HG03571 (cell line): ENCODE results near the gene HSD11B1.

Experiments
- ATAC-seq: cut with Tn5 transposase; IDR thresholded peaks from one replicate; pipeline ENCODE4 v1.9.1; 2021; ENCODE audit not compliant: unreplicated experiment

The HSD11B1 gene

DNA sequence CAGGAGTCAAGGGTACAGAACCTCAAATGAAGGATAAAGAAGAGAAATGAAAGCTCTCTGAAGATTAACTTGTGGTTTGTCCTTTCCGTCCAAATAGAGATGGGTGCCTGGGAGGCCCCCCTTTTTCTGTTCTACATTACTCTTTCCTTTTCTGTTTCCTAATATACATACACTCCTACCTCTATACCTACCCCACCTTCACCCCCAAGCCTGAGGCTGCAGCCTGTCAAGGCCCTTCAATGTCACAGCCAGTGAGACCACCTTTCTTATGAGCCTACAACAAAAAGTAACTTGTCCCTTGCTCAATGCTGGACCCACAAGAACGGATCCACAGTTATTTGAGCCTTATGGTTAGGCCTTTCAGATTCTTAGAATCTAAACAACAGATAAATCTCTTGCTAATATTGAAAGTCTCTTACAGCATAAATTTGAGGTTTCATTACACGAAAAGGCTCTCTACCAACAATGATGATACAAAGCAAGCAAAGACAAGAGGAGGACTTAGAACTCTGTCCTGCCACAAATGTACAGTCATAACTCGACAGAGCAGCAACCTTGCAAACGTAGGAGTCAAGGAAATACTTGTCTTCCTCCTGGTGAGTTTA, 47.1 kb downstream of the HSD11B1 start:
- ATAC-seq: peak; percentile 42

DNA sequence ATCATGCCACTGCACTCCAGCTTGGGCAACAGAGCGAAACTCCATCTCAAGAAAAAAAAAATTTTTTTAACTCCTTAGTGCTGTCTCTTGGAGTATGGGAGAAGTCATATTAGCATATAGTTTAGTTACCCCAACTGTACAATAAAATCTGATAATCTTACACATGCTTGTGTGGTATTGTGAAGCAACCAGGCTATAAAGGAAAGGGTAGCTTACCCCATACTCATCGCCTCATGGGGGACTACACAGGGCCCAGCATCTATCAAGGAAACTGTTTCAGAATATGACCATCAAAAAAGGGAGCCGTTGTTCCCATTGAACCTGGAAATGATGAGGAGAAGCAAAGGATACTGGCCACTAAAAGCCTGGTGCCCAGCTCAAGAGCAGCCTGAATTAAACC, 48.2 kb downstream of the HSD11B1 start:
- ATAC-seq: no peak

DNA sequence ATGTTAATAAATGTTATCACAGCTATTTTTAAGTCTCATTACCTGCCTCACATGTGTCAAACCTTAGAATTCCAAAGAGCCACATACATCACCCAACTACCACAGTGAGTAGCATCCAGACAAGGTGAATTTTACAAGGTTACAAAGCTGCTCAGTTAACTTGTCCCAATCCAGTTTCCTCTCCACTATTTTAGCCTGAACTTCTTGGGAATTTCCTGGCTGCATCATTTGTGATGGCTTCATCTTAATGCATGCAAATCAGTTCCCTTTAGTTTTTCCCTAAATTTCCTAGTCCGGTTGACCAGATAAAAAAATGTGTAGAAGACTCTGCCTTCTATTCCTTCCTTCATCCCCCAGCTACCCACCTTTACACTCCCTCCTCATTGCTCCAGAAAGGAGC, 50.6 kb downstream of the HSD11B1 start:
- ATAC-seq: no peak

DNA sequence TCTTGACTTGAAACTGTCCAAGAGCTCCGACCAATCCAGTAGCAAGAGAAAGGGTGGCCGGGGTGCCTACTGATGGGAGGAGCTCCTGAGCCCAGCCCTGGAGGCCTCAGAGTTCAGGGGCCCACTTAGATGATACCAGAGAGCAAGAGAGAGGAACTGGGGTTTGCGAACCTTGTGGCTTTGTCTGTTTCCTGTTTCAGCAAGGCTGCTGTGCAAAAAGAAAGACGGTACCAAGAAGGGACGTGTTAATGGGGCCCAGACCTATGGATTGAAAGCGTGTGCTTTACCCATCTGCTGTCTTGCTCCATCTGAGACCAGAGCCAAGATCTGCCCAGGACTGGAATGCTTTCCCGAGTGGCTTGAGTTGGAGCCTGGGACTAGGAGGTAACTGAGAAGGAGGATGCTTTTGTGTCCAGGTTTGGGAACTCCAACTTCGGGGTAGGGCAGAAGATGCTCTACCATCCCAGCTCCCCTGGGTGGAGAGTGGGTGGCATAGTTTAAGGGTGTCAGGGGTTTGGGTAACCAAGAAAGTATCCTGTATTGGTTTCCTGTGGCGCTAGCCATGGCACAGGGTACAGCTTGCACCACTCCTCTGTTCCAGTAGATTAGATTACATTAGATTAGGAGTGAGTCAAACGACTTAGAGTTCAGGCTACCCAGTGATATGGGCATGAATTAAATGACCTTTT, 51.4 kb downstream of the HSD11B1 start, which contains the start of gene TRAF3IP3:
Gene TRAF3IP3 (plus strand): TSS at position 128 of the 689 bp plus-strand sequence. CDS start 3,987 bp downstream, outside the sequence.
- peak; percentile 75 for ATAC-seq

DNA sequence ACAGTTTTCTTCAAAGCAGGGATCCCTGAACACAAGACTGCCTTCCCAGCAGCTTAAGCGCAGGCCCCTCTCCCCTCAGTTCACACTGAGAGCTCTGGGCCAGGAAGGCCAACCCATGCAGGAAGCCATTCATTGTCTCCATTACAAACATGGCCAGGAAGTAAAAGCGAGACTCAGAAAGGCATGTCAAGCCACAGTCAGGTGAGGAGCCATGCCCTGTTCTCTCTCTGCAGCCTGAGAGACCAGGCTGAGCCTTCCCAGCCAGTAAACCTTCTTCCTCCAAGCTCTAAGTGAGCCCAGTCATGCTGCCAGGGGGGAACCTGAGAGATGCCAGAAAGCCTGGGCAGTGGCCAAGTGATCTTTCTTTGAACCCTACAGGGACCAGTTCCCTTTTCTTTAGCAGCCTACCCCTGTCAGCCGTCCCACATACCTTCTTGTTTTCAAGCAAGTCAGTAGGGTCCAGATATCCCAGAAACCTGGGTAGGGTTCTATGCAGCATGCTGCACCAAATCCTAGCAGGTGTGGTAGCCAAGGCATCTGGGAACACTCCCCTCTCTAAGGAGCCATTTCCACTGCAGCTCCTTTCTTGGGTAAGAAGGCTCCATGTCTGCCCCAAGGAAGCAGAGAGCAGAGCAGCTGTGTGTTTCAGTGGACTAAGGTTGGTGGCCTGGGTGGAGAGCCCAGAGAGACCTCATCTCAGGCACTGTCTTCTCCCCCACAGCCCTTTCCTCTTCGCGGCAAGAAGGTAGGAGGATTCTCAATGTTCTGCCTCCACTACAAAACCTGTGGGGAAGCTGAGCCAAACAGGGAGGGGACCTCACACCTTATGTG, 52.2 kb downstream of the HSD11B1 start:
- ATAC-seq: peak; percentile 28

DNA sequence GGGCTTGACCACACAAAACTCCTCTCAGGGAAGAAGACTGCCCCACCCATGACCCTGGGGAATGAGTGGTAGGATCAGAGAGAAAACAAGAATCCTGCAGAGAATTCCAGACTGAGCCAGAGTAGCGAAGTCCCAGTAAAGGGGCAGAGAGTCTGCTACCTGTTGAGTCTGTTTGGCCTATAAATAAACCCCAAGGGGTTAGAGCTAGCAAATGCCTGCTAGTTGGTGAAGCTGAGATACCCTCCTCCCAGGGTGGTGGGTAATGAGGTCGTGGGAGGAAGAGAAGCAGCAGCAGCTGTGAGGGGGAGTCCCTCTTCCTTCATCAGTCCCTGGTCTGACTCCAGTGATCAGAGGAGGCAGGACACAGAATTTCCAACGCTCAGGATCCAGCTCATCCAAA, 53.8 kb downstream of the HSD11B1 start:
- ATAC-seq: no peak

DNA sequence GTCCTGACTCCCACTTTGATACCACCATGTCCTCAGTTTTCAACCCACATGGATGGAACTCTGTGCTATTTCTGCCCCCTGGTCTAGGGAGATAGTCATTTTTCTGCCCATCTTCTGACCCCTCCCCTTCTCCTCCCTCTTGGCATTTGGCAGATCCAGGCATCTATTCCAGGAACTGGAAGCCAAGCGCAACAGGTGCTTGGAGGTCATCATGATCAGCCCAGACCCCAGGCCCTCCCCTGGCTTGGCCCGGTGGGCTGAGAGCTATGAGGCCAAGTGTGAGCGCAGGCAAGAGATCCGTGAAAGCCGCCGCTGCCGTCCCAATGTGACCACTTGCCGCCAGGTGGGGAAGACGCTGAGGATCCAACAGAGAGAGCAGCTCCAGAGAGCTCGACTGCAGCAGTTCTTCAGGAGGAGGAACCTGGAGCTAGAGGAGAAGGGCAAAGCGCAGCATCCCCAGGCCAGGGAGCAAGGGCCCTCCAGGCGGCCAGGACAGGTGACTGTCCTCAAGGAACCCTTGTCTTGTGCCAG, 55.2 kb downstream of the HSD11B1 start:
- no peak for ATAC-seq

DNA sequence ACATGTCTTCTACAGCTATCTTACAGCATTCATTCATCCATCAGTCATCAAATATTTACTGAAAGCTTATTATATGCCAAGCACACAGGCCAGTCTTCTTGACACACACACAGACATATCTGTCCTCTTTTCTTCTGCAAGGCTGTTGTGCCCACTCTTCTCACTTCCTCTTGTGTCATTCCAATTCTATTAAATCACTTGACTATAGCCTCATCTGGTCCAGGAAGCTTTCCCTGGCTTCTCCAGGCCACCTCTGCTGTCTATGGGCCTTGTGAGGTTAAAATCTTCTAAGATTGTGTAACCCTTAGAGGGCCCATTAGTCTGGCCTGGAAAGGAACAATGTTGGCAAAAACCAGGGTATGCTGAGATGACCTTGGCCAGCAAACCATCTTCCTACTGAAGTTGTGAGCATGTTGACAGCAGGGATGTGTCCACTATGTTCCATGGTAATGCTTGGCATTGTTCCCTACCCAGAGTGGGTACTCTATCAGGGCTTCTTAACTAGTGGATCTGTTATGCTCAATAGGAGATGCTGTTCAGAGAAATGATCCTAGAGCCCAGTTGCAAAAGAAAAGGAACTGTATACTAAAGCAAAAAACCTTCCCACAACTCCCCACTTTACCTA, 56.5 kb downstream of the HSD11B1 start:
- ATAC-seq: no peak

DNA sequence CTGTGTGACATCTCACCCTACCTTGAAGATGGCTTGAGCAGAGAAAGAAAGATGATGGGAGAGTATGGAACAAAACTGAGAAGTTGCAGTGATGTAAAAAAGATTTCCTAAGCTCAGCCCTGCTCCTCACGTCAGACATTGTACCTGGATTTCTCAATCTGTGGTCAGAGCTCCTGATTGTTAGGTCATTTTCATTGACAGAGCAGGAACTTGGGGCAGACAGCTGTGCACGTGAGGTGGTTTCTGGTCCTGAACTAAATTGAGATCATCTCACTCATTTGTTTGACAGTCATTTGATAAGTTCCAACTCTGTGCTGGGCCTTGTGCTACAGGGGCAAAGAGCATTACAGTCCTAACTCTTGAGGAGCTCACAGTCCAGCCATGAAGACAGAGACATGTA, 61.4 kb downstream of the HSD11B1 start:
- no peak for ATAC-seq

DNA sequence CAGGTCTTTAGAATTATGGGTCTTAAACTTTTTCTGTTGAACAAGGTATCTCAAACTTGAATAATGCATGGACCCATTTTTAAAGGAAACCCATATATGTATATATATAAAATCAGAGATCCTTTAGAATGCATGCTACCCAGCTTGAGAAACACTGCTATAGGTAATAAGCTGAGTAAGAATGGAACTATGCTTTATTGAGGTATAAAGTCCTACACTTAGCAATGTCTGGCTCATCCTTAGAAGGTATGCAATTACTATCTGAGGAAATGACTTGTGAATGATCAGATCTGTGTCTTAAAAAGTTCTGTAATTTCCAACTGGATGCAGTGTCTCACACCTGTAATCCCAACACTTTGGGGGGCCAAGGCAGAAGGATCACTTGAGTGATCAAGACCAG, 62.5 kb downstream of the HSD11B1 start:
- ATAC-seq: no peak

DNA sequence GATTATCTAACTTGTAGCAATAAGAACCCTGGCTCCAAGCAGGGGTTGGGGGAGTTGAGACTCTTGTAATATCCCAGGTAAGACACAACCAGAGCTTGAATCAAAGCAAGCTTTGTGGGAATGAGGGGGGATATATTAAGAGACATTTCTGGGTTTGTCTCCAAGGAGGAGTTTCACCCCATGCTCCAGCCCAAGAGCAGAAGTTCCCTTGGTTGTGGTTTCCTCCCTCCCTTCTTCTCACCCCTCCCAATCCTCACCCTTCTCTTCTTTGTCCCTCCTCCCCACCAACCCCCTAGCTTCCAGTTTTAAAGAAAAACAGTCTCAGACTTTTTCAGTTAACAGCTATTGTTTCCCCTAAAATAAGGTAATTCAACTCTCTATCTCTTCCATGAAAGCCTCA, 63.1 kb downstream of the HSD11B1 start:
- ATAC-seq: no peak

DNA sequence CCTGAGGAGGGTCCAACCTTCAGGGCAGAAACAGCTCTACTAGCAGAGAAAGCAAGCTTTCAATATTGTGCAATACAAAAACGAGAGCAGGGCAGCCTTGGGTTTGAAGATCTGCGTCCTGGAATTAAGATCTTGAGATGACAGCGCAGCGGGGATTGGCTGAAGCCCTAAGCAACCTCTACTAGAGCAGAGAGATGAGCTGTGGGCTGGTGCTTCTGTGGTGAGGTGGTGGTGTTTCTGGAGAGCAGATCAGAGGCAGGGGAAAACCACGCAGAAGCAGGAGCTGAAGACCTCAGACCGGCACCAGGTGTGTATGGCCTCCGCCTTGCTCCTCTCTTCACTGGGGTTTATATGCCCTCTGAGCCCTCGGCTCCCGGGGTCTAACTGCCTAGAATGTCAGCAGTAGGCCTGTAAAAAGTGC, 63.7 kb downstream of the HSD11B1 start:
- peak; percentile 83 for ATAC-seq

DNA sequence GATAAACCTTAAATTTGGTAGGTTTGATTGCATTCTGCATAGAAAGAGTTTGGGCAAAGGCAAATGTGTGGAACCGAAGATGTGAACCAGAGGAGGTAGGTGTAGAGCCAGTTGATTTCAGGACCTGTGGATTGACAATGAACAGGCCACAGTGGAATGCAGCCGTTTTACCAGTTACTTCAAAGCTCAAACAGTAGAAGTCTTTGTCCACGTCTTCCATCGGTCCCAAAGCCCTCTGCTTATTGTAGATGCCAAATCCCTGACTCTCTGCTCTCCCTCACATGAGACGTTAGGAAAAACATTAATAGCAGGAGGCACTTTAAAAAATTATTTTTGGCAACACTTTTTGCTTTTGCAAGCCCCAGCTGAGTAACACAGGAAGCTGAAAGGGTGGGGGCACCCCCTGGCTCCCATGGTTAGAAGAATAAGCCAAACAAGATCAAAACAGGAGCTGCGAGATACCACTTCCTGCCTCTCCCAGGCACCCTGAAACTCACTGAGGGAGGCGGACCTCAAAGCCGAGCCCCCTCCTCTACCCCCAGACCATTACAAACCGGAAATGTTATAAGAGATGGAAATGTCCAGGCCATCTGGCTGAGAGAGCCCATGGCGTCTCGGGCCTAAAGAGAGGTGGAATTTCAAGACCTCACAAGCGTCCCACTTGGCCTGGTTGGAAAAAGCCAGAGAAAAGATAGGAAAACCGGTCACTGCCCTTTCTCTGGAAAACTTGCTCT, 64.7 kb downstream of the HSD11B1 start:
- ATAC-seq: peak; percentile 79

DNA sequence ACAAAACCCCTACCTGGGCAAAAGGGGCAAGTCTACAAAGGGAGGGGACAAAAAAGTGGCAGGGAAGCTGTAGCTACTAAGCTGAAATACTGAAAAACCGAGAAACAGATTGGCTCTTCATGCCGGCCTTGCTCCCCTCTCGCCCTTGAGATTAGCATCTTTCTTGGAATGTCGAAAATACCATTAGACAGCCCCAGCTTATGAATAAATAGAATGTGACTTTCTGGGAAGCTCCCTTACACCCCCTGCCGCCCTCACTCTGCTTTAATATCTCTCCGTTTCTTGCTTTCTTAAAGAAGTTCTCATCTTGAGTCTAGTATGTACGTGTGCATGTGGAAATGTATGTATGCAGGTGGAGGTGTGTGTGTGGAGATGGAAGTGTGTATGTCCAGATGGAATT, 65.3 kb downstream of the HSD11B1 start:
- ATAC-seq: no peak

DNA sequence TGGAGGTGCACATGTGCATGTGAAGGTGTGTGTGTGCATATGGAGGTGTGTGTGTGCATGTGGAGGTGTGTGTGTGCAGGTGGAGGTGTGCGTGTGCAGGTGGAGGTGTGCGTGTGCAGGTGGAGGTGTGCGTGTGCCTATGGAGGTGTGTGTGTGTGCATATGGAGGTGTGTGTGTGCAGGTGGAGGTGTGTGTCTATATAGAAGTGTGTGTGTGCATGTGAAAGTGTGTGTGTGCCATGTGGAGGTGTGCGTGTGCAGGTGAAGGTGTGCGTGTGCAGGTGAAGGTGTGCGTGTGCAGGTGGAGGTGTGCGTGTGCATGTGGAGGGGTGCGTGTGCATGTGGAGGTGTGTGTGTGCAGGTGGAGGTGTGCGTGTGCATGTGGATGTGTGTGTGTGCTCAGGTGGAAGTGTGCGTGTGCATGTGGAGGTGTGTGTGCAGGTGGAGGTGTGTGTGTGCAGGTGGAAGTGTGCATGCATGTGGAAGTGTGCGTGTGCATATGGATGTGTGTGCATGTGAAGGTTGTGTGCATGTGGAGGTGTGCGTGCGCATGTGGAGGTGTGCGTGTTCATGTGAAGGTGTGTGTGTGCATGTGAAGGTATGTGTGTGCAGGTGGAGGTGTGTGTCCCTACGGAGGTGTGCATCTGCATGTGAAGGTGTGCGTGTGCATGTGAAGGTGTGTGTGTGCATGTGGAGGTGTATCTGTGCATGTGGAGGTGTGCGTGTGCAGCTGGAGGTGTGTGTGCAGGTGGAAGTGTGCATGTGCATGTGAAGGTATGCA, 66.2 kb downstream of the HSD11B1 start:
- no peak for ATAC-seq

DNA sequence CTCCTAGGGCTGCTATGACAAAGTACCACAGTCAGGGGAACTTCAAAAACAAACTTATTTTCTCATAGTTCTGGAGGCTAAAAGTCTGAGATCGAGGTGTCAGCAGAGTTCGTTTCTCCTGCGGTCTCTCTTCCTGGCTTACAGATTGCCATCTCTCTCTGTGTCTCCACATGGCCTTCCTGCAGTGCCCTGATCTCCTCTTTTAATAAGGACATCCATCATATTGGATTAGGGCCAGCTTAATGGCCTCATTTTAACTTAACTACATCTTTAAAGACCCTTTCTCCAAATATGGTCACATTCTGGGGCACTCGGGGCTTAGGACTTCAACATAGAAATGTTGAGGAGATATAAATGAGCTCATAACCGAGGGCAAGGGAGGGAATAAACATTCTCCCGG, 67.5 kb downstream of the HSD11B1 start:
- ATAC-seq: no peak

DNA sequence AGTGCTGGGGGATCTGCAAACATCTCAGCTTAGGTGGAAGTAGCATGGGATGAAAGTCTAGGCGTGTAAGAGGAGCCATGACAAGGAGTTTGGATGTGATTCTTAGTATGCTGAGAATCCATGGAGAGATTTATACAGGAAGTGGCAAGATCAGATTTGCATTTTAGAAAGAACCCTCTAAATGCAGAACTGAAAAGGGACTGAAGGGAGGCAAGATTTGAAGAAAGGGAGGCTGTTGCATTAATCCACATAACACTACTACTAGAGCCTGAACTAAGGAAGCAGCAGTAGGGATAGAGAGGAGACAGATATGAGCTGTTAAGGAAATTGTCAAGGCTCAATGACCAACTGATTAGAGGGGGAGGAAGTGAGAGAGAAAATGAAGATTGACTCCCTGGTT, 69.9 kb downstream of the HSD11B1 start:
- ATAC-seq: peak; percentile 63

DNA sequence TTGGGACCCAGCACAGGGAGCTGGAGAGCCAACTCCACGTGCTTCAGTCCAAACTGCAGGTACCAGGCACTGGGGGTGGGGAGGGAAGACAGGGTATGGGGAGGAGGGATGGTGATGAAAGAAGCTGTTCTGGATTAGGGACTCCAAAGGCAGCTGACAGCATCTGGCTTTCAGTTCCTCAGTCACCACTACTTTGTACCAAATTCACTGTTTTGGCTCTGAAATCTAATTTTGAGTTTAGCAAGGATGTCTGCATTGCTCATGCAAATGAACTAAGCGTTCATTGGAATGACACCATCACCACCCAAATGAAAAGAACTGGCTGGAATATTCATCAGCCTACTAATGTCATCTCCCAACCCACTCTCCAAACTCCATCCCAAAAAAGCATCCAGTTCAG, 71.0 kb downstream of the HSD11B1 start:
- no peak for ATAC-seq

DNA sequence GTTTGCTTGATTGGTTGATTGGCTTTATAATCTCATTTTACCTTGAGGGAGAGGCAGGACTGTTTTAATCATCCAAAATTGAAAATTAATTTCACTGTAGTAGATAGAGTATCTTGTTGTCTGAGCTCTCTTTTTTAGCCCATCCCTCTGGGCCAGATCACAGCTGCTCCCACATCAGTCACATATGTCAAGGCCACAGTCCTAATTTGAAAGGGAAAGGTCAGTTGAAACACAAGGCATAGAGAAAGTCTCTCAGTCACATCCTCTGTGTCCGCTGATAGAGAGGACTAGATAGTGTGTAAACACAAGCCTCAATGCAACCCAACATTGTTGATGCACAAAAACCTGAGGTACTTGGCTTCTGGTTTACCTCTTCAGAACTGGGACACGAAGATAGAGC, 72.9 kb downstream of the HSD11B1 start:
- ATAC-seq: no peak

DNA sequence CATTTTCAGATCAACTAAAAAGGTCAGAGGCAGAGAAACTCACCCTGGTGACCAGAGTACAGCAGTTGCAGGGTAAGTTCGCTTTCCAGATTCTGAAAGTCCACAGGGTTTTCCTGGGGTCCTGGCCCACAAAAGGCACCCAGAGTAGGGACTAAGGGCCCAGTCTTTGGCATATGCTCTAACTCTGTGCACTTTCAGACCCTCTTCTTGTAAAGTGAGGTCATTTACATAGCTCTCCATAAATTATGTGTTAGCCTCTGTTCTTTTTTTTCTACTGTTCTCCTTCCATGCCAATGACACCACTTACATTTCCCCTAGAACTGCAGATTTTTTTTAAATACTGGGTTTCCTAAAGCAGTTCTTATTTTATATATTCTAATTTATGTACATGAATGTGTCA, 73.5 kb downstream of the HSD11B1 start:
- no peak for ATAC-seq
